ENCODE measurements around the gene IL2RG.

IL2RG gene

GRCh38 chrX:71068044-71068918, 43.1 kb downstream of the IL2RG start, which contains the start of gene SNX12:
TSS of gene SNX12 (minus strand) at chrX:71068334. CDS start at chrX:71068306, 28 bp downstream.
- DNase-seq (ENCODE audit: low read depth) = peak; percentile 73

GRCh38 chrX:71067712-71068043, 43.7 kb downstream of the IL2RG start:
- no peak for DNase-seq (ENCODE audit: low read depth)

DNA sequence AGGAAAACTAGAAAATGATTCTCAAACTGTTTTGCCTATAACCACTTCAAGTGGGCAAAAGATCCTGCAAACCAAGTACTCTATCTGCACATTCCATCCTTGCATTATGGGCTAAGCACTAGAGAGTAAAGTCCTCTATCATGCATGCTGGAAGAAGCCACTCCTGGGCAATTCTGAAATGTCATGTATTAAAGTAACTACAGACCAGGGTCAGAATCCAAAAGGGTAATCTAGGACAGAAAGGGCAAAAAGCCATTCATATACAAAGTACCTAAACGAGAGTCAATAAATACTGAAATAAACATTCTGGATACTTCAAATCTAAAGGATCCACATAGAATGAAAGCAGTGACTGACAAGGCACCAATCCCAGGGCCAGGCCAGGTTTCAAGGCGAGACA, 44.3 kb downstream of the IL2RG start:
- no peak for DNase-seq (ENCODE audit: low read depth)

DNA sequence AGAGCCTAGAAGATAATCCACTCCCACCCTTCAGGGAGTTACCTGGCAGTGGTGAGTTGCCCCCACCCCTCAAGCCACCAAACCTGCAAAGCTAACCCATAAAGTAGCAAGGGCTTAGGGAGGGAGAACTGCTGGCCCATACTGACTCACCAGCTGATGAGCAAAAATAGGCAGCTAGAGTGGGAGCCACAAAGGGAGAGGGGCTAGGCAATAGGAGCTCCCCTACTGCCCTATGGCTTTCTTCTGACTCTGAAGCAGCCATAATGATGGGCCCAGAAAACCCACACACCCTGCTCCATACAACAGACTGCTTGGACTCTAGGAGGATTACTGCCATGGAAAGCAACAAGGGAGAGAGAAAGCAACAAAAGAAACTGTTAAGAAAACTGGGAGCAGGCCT, 51.2 kb downstream of the IL2RG start:
- no peak for DNase-seq (ENCODE audit: low read depth)

DNA sequence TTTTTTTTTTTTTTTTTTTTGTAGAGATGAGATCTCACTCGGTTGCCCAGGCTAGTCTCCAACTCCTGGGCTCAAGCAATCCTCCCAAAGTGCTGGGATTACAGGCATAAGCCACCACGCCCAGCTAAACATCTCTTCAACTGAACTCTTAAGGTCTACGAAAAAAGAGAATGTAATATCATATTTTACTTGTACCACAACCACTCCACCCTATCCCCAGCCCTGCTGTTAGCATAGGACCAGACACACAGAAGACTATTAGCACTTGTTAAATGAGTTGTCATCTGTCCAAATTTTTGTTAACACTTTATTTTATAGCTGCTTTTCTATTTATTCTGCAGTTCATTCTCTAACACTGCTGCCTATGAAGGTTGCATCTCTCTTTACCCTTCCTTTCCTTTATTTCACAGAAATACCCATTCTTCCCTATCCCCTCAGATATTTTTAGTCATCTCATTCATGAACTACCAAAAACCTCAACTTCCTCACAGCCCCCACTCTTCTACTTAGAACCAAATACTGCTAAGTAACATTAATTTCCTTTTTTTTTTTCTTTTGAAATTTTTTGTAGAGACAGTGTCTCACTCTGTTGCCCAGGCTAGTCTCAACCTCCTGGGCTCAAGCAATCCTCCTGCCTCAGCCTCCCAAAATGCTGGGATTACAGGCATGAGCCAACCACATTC, 53.4 kb downstream of the IL2RG start:
- DNase-seq (ENCODE audit: low read depth) = no peak

All from activated T-cell treated with anti-CD3 and anti-CD28 coated beads for 1 hour (primary cell).